H9 (cell line): ENCODE data around the gene NHSL2. TPM values are rescaled to one million over a fixed set of nuclear protein-coding genes. Genes with fewer than 3 reads are reported as not detected.

Experiments
- DNase-seq: peaks from one replicate; pipeline ENCODE4 v3.0.0-alpha.2; 2017
- H2AFZ ChIP-seq: one replicate; pipeline ENCODE4 v1.6.1; 2013; ENCODE audit warnings: mild to moderate bottlenecking, low read length, control low read depth, moderate library complexity
- H2AK5ac ChIP-seq: 2 replicates; pipeline ENCODE4 v1.6.1; 2013; ENCODE audit warnings: low read length, control low read depth, mixed read lengths; ENCODE audit not compliant: insufficient read length
- H2BK120ac ChIP-seq: one replicate; pipeline ENCODE4 v1.6.1; 2013; ENCODE audit warnings: low read depth, mild to moderate bottlenecking, low read length, control low read depth, inconsistent platforms; ENCODE audit not compliant: poor library complexity, severe bottlenecking
- H2BK12ac ChIP-seq: 2 replicates; pipeline ENCODE4 v1.6.1; 2013; ENCODE audit warnings: low read length, control low read depth, mixed read lengths, low read depth; ENCODE audit not compliant: insufficient read length
- H2BK15ac ChIP-seq: 2 replicates; pipeline ENCODE4 v1.6.1; 2013; ENCODE audit warnings: low read depth, low read length, control low read depth
- H2BK20ac ChIP-seq: one replicate; pipeline ENCODE4 v1.6.1; 2013; ENCODE audit warnings: low read depth, mild to moderate bottlenecking, low read length, control low read depth, inconsistent platforms; ENCODE audit not compliant: poor library complexity, severe bottlenecking
- H2BK5ac ChIP-seq: 2 replicates; pipeline ENCODE4 v1.6.1; 2013; ENCODE audit warnings: low read length, control low read depth, mixed read lengths; ENCODE audit not compliant: insufficient read length
- H3K14ac ChIP-seq: 2 replicates; pipeline ENCODE4 v1.6.1; 2013; ENCODE audit warnings: low read length, control low read depth; ENCODE audit not compliant: insufficient read depth
- H3K18ac ChIP-seq: 2 replicates; pipeline ENCODE4 v1.6.1; 2013; ENCODE audit warnings: low read depth, mild to moderate bottlenecking, mixed read lengths, low read length, control low read depth; ENCODE audit not compliant: insufficient read length
- H3K23ac ChIP-seq: 2 replicates; pipeline ENCODE4 v1.6.1; 2013; ENCODE audit warnings: low read length, control low read depth, mixed read lengths, low read depth; ENCODE audit not compliant: insufficient read length
- H3K23me2 ChIP-seq: 2 replicates; pipeline ENCODE4 v1.6.1; 2013; ENCODE audit warnings: low read depth, mild to moderate bottlenecking, mixed read lengths, low read length, control low read depth; ENCODE audit not compliant: insufficient read length, poor library complexity, severe bottlenecking
- H3K27ac ChIP-seq: 2 replicates; pipeline ENCODE4 v1.5.1; 2013; ENCODE audit warnings: low read length, control low read depth, mixed read lengths, low read depth; ENCODE audit not compliant: insufficient read length
- H3K27me3 ChIP-seq: 2 replicates; pipeline ENCODE4 v1.6.1; 2013; ENCODE audit warnings: low read length, control low read depth, inconsistent platforms; ENCODE audit not compliant: insufficient read depth
- H3K4ac ChIP-seq: 2 replicates; pipeline ENCODE4 v1.6.1; 2013; ENCODE audit warnings: low read depth, mild to moderate bottlenecking, control low read depth, inconsistent platforms, low read length, moderate library complexity
- H3K4me1 ChIP-seq: 2 replicates; pipeline ENCODE4 v1.6.1; 2013; ENCODE audit warnings: low read length, control low read depth, inconsistent platforms; ENCODE audit not compliant: insufficient read depth
- H3K4me2 ChIP-seq: 2 replicates; pipeline ENCODE4 v1.6.1; 2013; ENCODE audit warnings: low read length, control low read depth, mixed read lengths; ENCODE audit not compliant: insufficient read length, insufficient read depth
- H3K56ac ChIP-seq: 2 replicates; pipeline ENCODE4 v1.6.1; 2013; ENCODE audit warnings: low read depth, mild to moderate bottlenecking, mixed read lengths, low read length, control low read depth; ENCODE audit not compliant: insufficient read length
- H3K79me1 ChIP-seq: 2 replicates; pipeline ENCODE4 v1.6.1; 2013; ENCODE audit warnings: low read depth, mild to moderate bottlenecking, moderate library complexity, low read length, control low read depth, inconsistent platforms; ENCODE audit not compliant: insufficient read depth, poor library complexity, severe bottlenecking
- H3K79me2 ChIP-seq: 2 replicates; pipeline ENCODE4 v1.6.1; 2013; ENCODE audit warnings: low read length, control low read depth, inconsistent platforms; ENCODE audit not compliant: insufficient read depth
- H3K9ac ChIP-seq: 2 replicates; pipeline ENCODE4 v1.6.1; 2013; ENCODE audit warnings: low read length, control low read depth, mixed read lengths; ENCODE audit not compliant: insufficient read length; ENCODE audit errors: extremely low read depth
- H3K9me3 ChIP-seq: one replicate; pipeline ENCODE4 v1.6.1; 2013; ENCODE audit warnings: low read depth, low read length, inconsistent platforms; ENCODE audit not compliant: control insufficient read depth
- H3T11ph ChIP-seq: one replicate; pipeline ENCODE4 v1.6.1; 2013; ENCODE audit warnings: mild to moderate bottlenecking, low read length, control low read depth, inconsistent platforms
- H4K20me1 ChIP-seq: one replicate; pipeline ENCODE4 v1.6.1; 2013; ENCODE audit not compliant: control insufficient read depth, insufficient read length, insufficient read depth
- H4K5ac ChIP-seq: 2 replicates; pipeline ENCODE4 v1.6.1; 2013; ENCODE audit warnings: low read depth, mild to moderate bottlenecking, mixed read lengths, low read length, control low read depth; ENCODE audit not compliant: insufficient read length
- H4K8ac ChIP-seq: replicated peaks from 2 replicates; pipeline ENCODE4 v1.6.1; 2013; ENCODE audit warnings: low read length, control low read depth, mixed read lengths, low read depth; ENCODE audit not compliant: insufficient read length
- H4K91ac ChIP-seq: 2 replicates; pipeline ENCODE4 v1.6.1; 2013; ENCODE audit warnings: low read depth, mild to moderate bottlenecking, moderate library complexity, mixed read lengths, low read length, control low read depth; ENCODE audit not compliant: insufficient read length
- H3K27ac Mint-ChIP-seq, 3 experiments: 2 replicates in 2 of 3; 3 replicates in 1 of 3; pipeline ENCODE4 v1.8.0; 2020 to 2021; ENCODE audit warnings: mixed read lengths in 3 of 3, mild to moderate bottlenecking in 1 of 3, moderate library complexity in 1 of 3
- H3K27me3 Mint-ChIP-seq: 2 replicates; pipeline ENCODE4 v1.8.0; 2021; ENCODE audit warnings: low read depth, mild to moderate bottlenecking, moderate library complexity, mixed read lengths
- H3K36me3 Mint-ChIP-seq, 3 experiments: 2 replicates in 2 of 3; 3 replicates in 1 of 3; pipeline ENCODE4 v1.8.0; 2020 to 2021; ENCODE audit warnings: low read depth in 3 of 3, mixed read lengths in 3 of 3; ENCODE audit not compliant: insufficient read depth in 1 of 3
- H3K4me1 Mint-ChIP-seq, 2 experiments: 2 replicates each; pipeline ENCODE4 v1.8.0; 2020; ENCODE audit warnings: mixed read lengths in 2 of 2
- H3K4me3 Mint-ChIP-seq, 2 experiments: 2 replicates in 1 of 2; 3 replicates in 1 of 2; pipeline ENCODE4 v1.8.0; 2020 to 2021; ENCODE audit warnings: mild to moderate bottlenecking in 2 of 2, mixed read lengths in 2 of 2, moderate library complexity in 1 of 2
- H3K9me3 Mint-ChIP-seq, 2 experiments: 2 replicates in 1 of 2; 3 replicates in 1 of 2; pipeline ENCODE4 v1.8.0; 2020; ENCODE audit warnings: mild to moderate bottlenecking in 2 of 2, mixed read lengths in 2 of 2, moderate library complexity in 1 of 2
- WGBS: extraction: QIAGEN DNeasy Blood & Tissue Kit; methylation state at CpG from one replicate; pipeline ENCODE4 v1.1.7; 2013; ENCODE audit warnings: missing lambda C conversion rate, low lambda C conversion rate, mixed read lengths; ENCODE audit not compliant: insufficient read length; ENCODE audit errors: extremely low coverage; 5-methylcytosine and 5-hydroxymethylcytosine counted together
- total RNA-seq: library from RNA; stranded (reverse); gene quantifications from 2 replicates; pipeline ENCODE4 v1.2.1, GENCODE V29; 2021
- TF ChIP-seq, protein P1 (sequence below): fragments of 200-600 bp; sonication (generic); conservative IDR thresholded peaks from 3 replicates; pipeline ENCODE4 v1.8.0; 2021; ENCODE audit warnings: antibody characterized with exemption, mild to moderate bottlenecking

NHSL2 gene
- total RNA-seq, 1 experiment from 2014 or later: 6.4 TPM

DNA sequence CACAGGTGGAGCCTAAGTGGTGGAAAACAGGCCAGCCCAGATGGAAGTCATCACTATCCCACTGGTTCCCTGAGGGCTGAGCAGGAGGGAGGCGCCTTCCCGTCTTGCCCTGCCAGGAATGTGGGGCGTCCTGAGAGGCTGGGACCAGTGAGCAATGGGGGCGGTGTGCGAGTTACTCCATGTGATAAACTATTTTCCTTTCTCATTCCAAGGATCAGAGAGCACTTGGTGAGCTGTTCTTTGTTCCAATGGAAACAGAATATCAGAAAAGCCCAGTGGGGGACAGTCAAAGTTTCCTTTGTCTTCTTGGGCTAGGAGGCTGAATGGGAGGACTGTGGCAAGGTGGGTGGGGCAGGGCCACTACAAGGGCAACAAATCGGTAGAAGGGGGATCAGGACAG, 86.2 kb downstream of the NHSL2 start:
- Histone ChIP-seq H4K8ac (no peak overlapping the region), H4K5ac (no peak overlapping the region), H2BK120ac (no peak overlapping the region), H3K23me2 (no peaks in the 10 kb centered on the region), H3K9ac (no peak overlapping the region), H2AFZ (no peak overlapping the region), H3K27ac (no peak overlapping the region), H2BK20ac (no peak overlapping the region), H2AK5ac (no peak overlapping the region), H3K9me3 (peaks cover 51% of the 10 kb centered on the region), H3K4me2 (no peak overlapping the region), H4K20me1 (no peaks in the 10 kb centered on the region), H3K4ac (no peak overlapping the region), H3K79me1 (no peaks in the 10 kb centered on the region), H3K79me2 (no peaks in the 10 kb centered on the region), H2BK15ac (no peak overlapping the region), H3K14ac (no peak overlapping the region), H2BK5ac (no peak overlapping the region), H4K91ac (no peak overlapping the region), H3K23ac (no peak overlapping the region), H3T11ph (no peak overlapping the region), H3K56ac (no peak overlapping the region), H2BK12ac (no peak overlapping the region), H3K4me1 (peaks cover 7% of the 10 kb centered on the region; the same call in 1 of the 2 replicates), H3K27me3 (no peaks in the 10 kb centered on the region), H3K18ac (no peak overlapping the region)
- Mint-ChIP-seq H3K4me1 (peaks cover 61 to 77% of the 10 kb centered on the region in 2 experiments), H3K9me3 (peaks cover 75 to 81% of the 10 kb centered on the region in 2 experiments), H3K27ac (peak overlapping the region; percentile 74 to 85 (median 74); a peak in 6 of 7 replicates), H3K27me3 (peaks cover 6% of the 10 kb centered on the region), H3K4me3 (no peak overlapping the region; a peak in 1 of 5 replicates), H3K36me3 (peaks cover 7 to 14% (median 9%) of the 10 kb centered on the region in 3 experiments; a peak in 6 of 7 replicates)
- TF ChIP-seq, protein P1, sequence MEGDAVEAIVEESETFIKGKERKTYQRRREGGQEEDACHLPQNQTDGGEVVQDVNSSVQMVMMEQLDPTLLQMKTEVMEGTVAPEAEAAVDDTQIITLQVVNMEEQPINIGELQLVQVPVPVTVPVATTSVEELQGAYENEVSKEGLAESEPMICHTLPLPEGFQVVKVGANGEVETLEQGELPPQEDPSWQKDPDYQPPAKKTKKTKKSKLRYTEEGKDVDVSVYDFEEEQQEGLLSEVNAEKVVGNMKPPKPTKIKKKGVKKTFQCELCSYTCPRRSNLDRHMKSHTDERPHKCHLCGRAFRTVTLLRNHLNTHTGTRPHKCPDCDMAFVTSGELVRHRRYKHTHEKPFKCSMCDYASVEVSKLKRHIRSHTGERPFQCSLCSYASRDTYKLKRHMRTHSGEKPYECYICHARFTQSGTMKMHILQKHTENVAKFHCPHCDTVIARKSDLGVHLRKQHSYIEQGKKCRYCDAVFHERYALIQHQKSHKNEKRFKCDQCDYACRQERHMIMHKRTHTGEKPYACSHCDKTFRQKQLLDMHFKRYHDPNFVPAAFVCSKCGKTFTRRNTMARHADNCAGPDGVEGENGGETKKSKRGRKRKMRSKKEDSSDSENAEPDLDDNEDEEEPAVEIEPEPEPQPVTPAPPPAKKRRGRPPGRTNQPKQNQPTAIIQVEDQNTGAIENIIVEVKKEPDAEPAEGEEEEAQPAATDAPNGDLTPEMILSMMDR: no peak
- no CpG with 5 or more reads among the region's 6 CpGs for WGBS
- peak; percentile 74 for DNase-seq
